H9 (cell line): ENCODE data around the gene SEPTIN7. TPM values are rescaled to one million over a fixed set of nuclear protein-coding genes. Genes with fewer than 3 reads are reported as not detected.

Experiments
- DNase-seq: peaks from one replicate; pipeline ENCODE4 v3.0.0-alpha.2; 2017
- H2AFZ ChIP-seq: one replicate; pipeline ENCODE4 v1.6.1; 2013; ENCODE audit warnings: mild to moderate bottlenecking, low read length, control low read depth, moderate library complexity
- H2AK5ac ChIP-seq: 2 replicates; pipeline ENCODE4 v1.6.1; 2013; ENCODE audit warnings: low read length, control low read depth, mixed read lengths; ENCODE audit not compliant: insufficient read length
- H2BK120ac ChIP-seq: one replicate; pipeline ENCODE4 v1.6.1; 2013; ENCODE audit warnings: low read depth, mild to moderate bottlenecking, low read length, control low read depth, inconsistent platforms; ENCODE audit not compliant: poor library complexity, severe bottlenecking
- H2BK12ac ChIP-seq: 2 replicates; pipeline ENCODE4 v1.6.1; 2013; ENCODE audit warnings: low read length, control low read depth, mixed read lengths, low read depth; ENCODE audit not compliant: insufficient read length
- H2BK15ac ChIP-seq: 2 replicates; pipeline ENCODE4 v1.6.1; 2013; ENCODE audit warnings: low read depth, low read length, control low read depth
- H2BK20ac ChIP-seq: one replicate; pipeline ENCODE4 v1.6.1; 2013; ENCODE audit warnings: low read depth, mild to moderate bottlenecking, low read length, control low read depth, inconsistent platforms; ENCODE audit not compliant: poor library complexity, severe bottlenecking
- H2BK5ac ChIP-seq: 2 replicates; pipeline ENCODE4 v1.6.1; 2013; ENCODE audit warnings: low read length, control low read depth, mixed read lengths; ENCODE audit not compliant: insufficient read length
- H3K14ac ChIP-seq: 2 replicates; pipeline ENCODE4 v1.6.1; 2013; ENCODE audit warnings: low read length, control low read depth; ENCODE audit not compliant: insufficient read depth
- H3K18ac ChIP-seq: 2 replicates; pipeline ENCODE4 v1.6.1; 2013; ENCODE audit warnings: low read depth, mild to moderate bottlenecking, mixed read lengths, low read length, control low read depth; ENCODE audit not compliant: insufficient read length
- H3K23ac ChIP-seq: 2 replicates; pipeline ENCODE4 v1.6.1; 2013; ENCODE audit warnings: low read length, control low read depth, mixed read lengths, low read depth; ENCODE audit not compliant: insufficient read length
- H3K23me2 ChIP-seq: 2 replicates; pipeline ENCODE4 v1.6.1; 2013; ENCODE audit warnings: low read depth, mild to moderate bottlenecking, mixed read lengths, low read length, control low read depth; ENCODE audit not compliant: insufficient read length, poor library complexity, severe bottlenecking
- H3K27ac ChIP-seq: 2 replicates; pipeline ENCODE4 v1.5.1; 2013; ENCODE audit warnings: low read length, control low read depth, mixed read lengths, low read depth; ENCODE audit not compliant: insufficient read length
- H3K27me3 ChIP-seq: 2 replicates; pipeline ENCODE4 v1.6.1; 2013; ENCODE audit warnings: low read length, control low read depth, inconsistent platforms; ENCODE audit not compliant: insufficient read depth
- H3K4ac ChIP-seq: 2 replicates; pipeline ENCODE4 v1.6.1; 2013; ENCODE audit warnings: low read depth, mild to moderate bottlenecking, control low read depth, inconsistent platforms, low read length, moderate library complexity
- H3K4me1 ChIP-seq: 2 replicates; pipeline ENCODE4 v1.6.1; 2013; ENCODE audit warnings: low read length, control low read depth, inconsistent platforms; ENCODE audit not compliant: insufficient read depth
- H3K4me2 ChIP-seq: 2 replicates; pipeline ENCODE4 v1.6.1; 2013; ENCODE audit warnings: low read length, control low read depth, mixed read lengths; ENCODE audit not compliant: insufficient read length, insufficient read depth
- H3K56ac ChIP-seq: 2 replicates; pipeline ENCODE4 v1.6.1; 2013; ENCODE audit warnings: low read depth, mild to moderate bottlenecking, mixed read lengths, low read length, control low read depth; ENCODE audit not compliant: insufficient read length
- H3K79me1 ChIP-seq: 2 replicates; pipeline ENCODE4 v1.6.1; 2013; ENCODE audit warnings: low read depth, mild to moderate bottlenecking, moderate library complexity, low read length, control low read depth, inconsistent platforms; ENCODE audit not compliant: insufficient read depth, poor library complexity, severe bottlenecking
- H3K79me2 ChIP-seq: 2 replicates; pipeline ENCODE4 v1.6.1; 2013; ENCODE audit warnings: low read length, control low read depth, inconsistent platforms; ENCODE audit not compliant: insufficient read depth
- H3K9ac ChIP-seq: 2 replicates; pipeline ENCODE4 v1.6.1; 2013; ENCODE audit warnings: low read length, control low read depth, mixed read lengths; ENCODE audit not compliant: insufficient read length; ENCODE audit errors: extremely low read depth
- H3K9me3 ChIP-seq: one replicate; pipeline ENCODE4 v1.6.1; 2013; ENCODE audit warnings: low read depth, low read length, inconsistent platforms; ENCODE audit not compliant: control insufficient read depth
- H3T11ph ChIP-seq: one replicate; pipeline ENCODE4 v1.6.1; 2013; ENCODE audit warnings: mild to moderate bottlenecking, low read length, control low read depth, inconsistent platforms
- H4K20me1 ChIP-seq: one replicate; pipeline ENCODE4 v1.6.1; 2013; ENCODE audit not compliant: control insufficient read depth, insufficient read length, insufficient read depth
- H4K5ac ChIP-seq: 2 replicates; pipeline ENCODE4 v1.6.1; 2013; ENCODE audit warnings: low read depth, mild to moderate bottlenecking, mixed read lengths, low read length, control low read depth; ENCODE audit not compliant: insufficient read length
- H4K8ac ChIP-seq: replicated peaks from 2 replicates; pipeline ENCODE4 v1.6.1; 2013; ENCODE audit warnings: low read length, control low read depth, mixed read lengths, low read depth; ENCODE audit not compliant: insufficient read length
- H4K91ac ChIP-seq: 2 replicates; pipeline ENCODE4 v1.6.1; 2013; ENCODE audit warnings: low read depth, mild to moderate bottlenecking, moderate library complexity, mixed read lengths, low read length, control low read depth; ENCODE audit not compliant: insufficient read length
- H3K27ac Mint-ChIP-seq, 3 experiments: 2 replicates in 2 of 3; 3 replicates in 1 of 3; pipeline ENCODE4 v1.8.0; 2020 to 2021; ENCODE audit warnings: mixed read lengths in 3 of 3, mild to moderate bottlenecking in 1 of 3, moderate library complexity in 1 of 3
- H3K27me3 Mint-ChIP-seq: 2 replicates; pipeline ENCODE4 v1.8.0; 2021; ENCODE audit warnings: low read depth, mild to moderate bottlenecking, moderate library complexity, mixed read lengths
- H3K36me3 Mint-ChIP-seq, 3 experiments: 2 replicates in 2 of 3; 3 replicates in 1 of 3; pipeline ENCODE4 v1.8.0; 2020 to 2021; ENCODE audit warnings: low read depth in 3 of 3, mixed read lengths in 3 of 3; ENCODE audit not compliant: insufficient read depth in 1 of 3
- H3K4me1 Mint-ChIP-seq, 2 experiments: 2 replicates each; pipeline ENCODE4 v1.8.0; 2020; ENCODE audit warnings: mixed read lengths in 2 of 2
- H3K4me3 Mint-ChIP-seq, 2 experiments: 2 replicates in 1 of 2; 3 replicates in 1 of 2; pipeline ENCODE4 v1.8.0; 2020 to 2021; ENCODE audit warnings: mild to moderate bottlenecking in 2 of 2, mixed read lengths in 2 of 2, moderate library complexity in 1 of 2
- H3K9me3 Mint-ChIP-seq, 2 experiments: 2 replicates in 1 of 2; 3 replicates in 1 of 2; pipeline ENCODE4 v1.8.0; 2020; ENCODE audit warnings: mild to moderate bottlenecking in 2 of 2, mixed read lengths in 2 of 2, moderate library complexity in 1 of 2
- WGBS: extraction: QIAGEN DNeasy Blood & Tissue Kit; methylation state at CpG from one replicate; pipeline ENCODE4 v1.1.7; 2013; ENCODE audit warnings: missing lambda C conversion rate, low lambda C conversion rate, mixed read lengths; ENCODE audit not compliant: insufficient read length; ENCODE audit errors: extremely low coverage; 5-methylcytosine and 5-hydroxymethylcytosine counted together
- total RNA-seq: library from RNA; stranded (reverse); gene quantifications from 2 replicates; pipeline ENCODE4 v1.2.1, GENCODE V29; 2021
- TF ChIP-seq, protein P1 (sequence below): fragments of 200-600 bp; sonication (generic); conservative IDR thresholded peaks from 3 replicates; pipeline ENCODE4 v1.8.0; 2021; ENCODE audit warnings: antibody characterized with exemption, mild to moderate bottlenecking

SEPTIN7 gene
- total RNA-seq, 1 experiment from 2014 or later = 184 TPM

DNA sequence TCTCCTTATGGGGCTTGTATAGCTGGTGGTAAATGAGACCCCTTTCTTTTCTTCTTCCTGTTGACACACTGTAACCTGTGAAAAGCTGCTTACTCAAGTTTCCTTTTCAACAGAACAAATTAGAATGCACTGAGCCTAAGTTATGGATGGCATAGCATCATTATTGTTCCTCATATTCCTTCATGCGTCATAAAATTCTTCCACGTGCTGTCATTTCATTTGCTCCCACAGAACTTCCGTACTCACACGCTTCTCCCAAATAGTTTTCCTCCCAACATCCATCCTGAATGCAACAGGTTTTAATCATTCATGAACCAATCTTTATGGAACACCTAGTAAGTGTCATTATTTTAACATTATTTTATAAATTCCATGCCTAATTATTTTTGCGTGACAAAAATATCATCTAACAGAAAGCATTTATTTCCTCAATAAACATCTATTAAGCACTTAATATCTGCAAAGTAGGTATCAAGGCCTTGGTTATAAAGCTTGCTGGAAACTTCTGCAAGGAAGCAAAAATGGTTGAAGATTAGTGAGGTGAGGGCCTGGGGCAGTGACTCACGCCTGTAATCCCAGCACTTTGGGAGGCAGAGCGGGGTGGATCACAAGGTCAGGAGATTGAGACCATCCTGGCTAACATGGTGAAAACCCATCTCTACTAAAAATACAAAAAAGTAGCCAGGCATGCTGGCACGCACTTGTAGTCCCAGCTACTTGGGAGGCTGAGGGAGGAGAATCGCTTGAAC lies 18.9 kb upstream of the SEPTIN7 start:
- Histone ChIP-seq H3K4ac (no peak overlapping the region), H3K4me1 (no peaks in the 10 kb centered on the region), H2BK120ac (no peak overlapping the region), H3K56ac (no peak overlapping the region), H3K79me1 (no peaks in the 10 kb centered on the region), H4K5ac (no peak overlapping the region), H2AFZ (no peak overlapping the region), H3K27ac (no peak overlapping the region), H2BK12ac (no peak overlapping the region), H3K4me2 (no peak overlapping the region), H2AK5ac (no peak overlapping the region), H2BK20ac (no peak overlapping the region), H3K27me3 (no peaks in the 10 kb centered on the region), H2BK15ac (no peak overlapping the region), H3K23me2 (no peaks in the 10 kb centered on the region), H3K14ac (no peak overlapping the region), H3K9ac (no peak overlapping the region), H3K18ac (no peak overlapping the region), H3K9me3 (no peaks in the 10 kb centered on the region), H4K20me1 (no peaks in the 10 kb centered on the region), H3K23ac (no peak overlapping the region), H3K79me2 (no peaks in the 10 kb centered on the region), H4K8ac (no peak overlapping the region), H3T11ph (no peak overlapping the region), H2BK5ac (no peak overlapping the region), H4K91ac (no peak overlapping the region)
- no peak overlapping the region for H3K4me3 Mint-ChIP-seq
- TF ChIP-seq, protein P1, sequence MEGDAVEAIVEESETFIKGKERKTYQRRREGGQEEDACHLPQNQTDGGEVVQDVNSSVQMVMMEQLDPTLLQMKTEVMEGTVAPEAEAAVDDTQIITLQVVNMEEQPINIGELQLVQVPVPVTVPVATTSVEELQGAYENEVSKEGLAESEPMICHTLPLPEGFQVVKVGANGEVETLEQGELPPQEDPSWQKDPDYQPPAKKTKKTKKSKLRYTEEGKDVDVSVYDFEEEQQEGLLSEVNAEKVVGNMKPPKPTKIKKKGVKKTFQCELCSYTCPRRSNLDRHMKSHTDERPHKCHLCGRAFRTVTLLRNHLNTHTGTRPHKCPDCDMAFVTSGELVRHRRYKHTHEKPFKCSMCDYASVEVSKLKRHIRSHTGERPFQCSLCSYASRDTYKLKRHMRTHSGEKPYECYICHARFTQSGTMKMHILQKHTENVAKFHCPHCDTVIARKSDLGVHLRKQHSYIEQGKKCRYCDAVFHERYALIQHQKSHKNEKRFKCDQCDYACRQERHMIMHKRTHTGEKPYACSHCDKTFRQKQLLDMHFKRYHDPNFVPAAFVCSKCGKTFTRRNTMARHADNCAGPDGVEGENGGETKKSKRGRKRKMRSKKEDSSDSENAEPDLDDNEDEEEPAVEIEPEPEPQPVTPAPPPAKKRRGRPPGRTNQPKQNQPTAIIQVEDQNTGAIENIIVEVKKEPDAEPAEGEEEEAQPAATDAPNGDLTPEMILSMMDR = no peak
- no CpG with 5 or more reads among the region's 9 CpGs for WGBS
- no peak overlapping the region for H3K27ac Mint-ChIP-seq
- H3K4me1 Mint-ChIP-seq = no peaks in the 10 kb centered on the region
- no peaks in the 10 kb centered on the region for H3K9me3 Mint-ChIP-seq
- H3K36me3 Mint-ChIP-seq = no peaks in the 10 kb centered on the region
- DNase-seq = no peak
- H3K27me3 Mint-ChIP-seq = no peaks in the 10 kb centered on the region; the same call in 1 of the 2 replicates
